Right lobe of liver (tissue), 4 donors: Measurements from ENCODE around the gene CFAP92.

Source experiments
- CTCF ChIP-seq, 4 donors: fragments of 200-600 bp in 3 of 4; fragments of 450-650 bp in 1 of 4; IDR thresholded peaks; one replicate each; pipeline versions ENCODE4 v1.5.1 to v1.8.0; 2016 to 2022; ENCODE audit warnings: antibody characterized with exemption in 4 of 4, mild to moderate bottlenecking in 2 of 4
- POLR2A ChIP-seq: fragments of 450-650 bp; IDR thresholded peaks from one replicate; pipeline ENCODE4 v1.6.1; 2017; ENCODE audit warnings: antibody characterized with exemption, mild to moderate bottlenecking
- donor health status: DM: no; HTN: no; CAD: no.
- donor health status: DM: no; HTN: no; CAD: no.
- donor health status: DM: no; HTN: yes; CAD: no.

GRCh38 chr3:129034642-129035041, 40.8 kb upstream of the CFAP92 start:
- no peak for TF ChIP-seq POLR2A
- TF ChIP-seq CTCF (IDR thresholded peaks at IDR 0.05), result no peak
